Fibroblast of skin of back (primary cell): ENCODE measurements around the gene GAGE12J. TPM values are rescaled to one million over a fixed set of nuclear protein-coding genes. Genes with fewer than 3 reads are reported as not detected.
"Not testable (repeated sequence)": the region's sequence is repeated elsewhere in the genome, so short reads cannot be mapped to it uniquely, and the experiment has no call there.

Source experiments
- DNase-seq: peaks from one replicate; pipeline ENCODE4 v3.0.0-alpha.2; 2013
- polyA plus RNA-seq, 2 experiments: library from polyadenylated mRNA; unstranded; fragments of 120-200 nt; gene quantifications; one replicate each; pipeline ENCODE4 v1.2.1, GENCODE V29; 2013; ENCODE audit not compliant: insufficient read length in 2 of 2

The GAGE12J gene, protein sequence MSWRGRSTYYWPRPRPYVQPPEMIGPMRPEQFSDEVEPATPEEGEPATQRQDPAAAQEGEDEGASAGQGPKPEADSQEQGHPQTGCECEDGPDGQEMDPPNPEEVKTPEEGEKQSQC
- polyA plus RNA-seq (2013, experiment 1 of 2; ENCODE audit: insufficient read length), result not detected
- not detected for polyA plus RNA-seq (2013, experiment 2 of 2; ENCODE audit: insufficient read length)

DNA sequence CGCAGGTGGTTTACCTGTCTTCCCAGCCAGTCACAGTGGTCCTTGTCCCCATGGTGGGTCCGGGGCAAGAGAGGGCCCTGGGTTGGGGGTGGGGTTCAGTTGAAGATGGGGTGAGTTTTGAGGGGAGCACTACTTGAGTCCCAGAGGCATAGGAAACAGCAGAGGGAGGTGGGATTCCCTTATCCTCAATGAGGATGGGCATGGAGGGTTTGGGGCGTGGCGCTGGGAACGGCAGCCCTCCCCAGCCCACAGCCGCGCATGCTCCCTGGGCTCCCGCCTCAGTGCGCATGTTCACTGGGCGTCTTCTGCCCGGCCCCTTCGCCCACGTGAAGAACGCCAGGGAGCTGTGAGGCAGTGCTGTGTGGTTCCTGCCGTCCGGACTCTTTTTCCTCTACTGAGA, at the start of gene GAGE12J:
GAGE12J (plus strand) TSS at position 301 of the 400 bp plus-strand sequence. CDS start 1,157 bp downstream, outside the sequence.
- DNase-seq, result not testable (repeated sequence)

DNA sequence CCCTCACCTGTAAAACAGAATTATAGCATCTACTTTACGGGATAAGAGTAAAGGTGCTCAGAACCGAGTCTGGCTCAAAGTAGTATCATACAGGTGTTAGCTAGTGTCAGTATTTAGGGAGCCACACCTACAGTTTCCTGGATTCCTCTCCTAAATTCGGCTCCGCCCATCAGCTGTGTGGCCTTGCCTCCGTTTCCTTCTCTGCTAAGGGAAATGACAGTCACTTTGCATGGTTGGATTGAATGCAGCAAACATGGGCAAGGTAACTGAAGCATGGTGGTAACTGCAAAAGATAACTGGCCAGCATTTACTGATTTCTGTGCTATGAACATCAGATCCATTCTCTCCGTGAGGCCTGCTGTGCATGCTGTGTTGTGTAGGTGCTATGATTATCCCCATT, 49.4 kb upstream of the GAGE12J start:
- DNase-seq, result no peak

DNA sequence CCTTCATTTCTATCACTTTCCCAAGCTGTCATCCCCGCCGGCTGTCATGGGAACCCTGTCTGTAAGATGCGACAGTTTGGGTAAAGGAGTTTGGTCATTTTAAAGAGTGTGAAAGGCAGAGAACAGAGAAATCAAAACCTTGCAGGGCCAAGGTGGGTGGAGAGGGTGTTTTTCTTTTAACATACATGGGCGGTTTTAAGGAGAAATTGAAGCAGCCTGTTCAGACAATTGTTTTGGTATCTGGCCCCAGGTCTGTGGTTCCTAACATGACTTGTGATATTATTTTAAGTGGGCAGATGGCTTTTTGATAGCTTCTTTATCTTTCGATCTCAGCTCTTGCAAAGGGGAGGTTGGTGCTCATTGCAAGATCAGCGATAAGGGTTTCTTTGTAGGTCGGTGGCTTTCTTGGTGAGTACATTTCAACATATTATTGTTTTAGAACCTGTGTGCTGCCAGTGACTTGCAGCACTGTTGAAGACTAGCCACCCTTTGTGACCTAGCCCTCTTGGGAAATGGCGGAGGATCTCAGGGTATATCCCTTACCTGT, 48.6 kb upstream of the GAGE12J start:
- no peak for DNase-seq

DNA sequence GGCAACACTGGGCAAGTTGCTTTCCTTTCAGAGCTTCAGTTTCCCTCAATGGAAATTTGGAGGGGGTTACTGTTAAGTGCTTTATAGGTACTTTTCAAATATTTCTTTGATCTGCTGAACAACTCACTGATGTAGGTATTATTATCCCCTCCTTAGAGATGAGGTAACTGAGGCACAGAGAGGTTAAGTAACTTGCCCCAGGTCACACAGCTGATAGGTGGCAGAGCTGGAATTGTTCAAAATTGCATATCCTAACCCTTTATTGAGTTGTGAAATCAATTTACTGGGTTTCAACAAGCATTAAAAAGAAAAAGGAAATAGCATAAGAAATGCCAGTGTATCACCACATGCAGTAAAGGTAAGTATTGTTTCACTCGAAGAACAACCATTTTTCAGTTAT, 45.6 kb upstream of the GAGE12J start:
- no peak for DNase-seq

DNA sequence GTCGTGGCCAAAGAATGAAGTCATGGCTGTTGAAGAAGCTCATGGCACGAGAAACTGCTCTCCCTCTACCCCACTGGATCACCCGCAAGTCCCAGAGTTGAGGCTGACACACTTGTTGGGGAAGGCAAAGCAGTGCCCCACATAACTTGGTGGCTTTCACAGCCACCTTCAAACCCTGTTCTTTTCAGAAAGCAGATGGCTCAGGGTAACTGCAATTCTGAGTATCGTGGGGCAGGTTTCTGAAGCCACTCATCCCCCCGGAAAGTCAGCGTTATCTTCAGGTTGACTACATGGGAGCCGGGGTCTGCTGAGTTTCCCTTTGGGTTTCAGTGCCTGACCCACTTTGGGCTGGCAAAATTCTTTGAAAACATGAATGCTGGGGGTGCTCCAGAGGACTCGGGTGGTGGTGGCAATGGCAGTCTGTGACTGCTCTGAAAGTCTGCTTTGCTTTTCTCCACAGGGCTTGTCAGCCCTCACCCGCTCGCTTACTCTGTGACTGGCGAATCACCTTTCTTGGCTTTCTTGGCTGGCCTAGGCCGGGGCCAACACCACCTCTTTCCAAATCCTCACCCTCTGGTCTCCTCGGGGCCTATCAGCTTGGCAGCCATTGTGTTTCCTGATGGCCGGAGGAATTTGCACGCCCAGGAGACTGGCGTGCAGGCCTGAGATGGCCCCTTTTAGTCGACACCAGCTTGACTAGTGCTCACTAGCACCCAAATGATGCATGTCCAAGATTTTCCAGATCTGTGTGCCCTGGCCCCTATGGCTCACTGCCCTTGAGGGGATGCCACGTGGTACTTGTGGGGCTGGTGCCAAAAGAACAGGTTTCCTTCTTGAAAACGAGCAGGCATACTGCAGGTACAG, 44.9 kb upstream of the GAGE12J start:
- DNase-seq, result no peak

DNA sequence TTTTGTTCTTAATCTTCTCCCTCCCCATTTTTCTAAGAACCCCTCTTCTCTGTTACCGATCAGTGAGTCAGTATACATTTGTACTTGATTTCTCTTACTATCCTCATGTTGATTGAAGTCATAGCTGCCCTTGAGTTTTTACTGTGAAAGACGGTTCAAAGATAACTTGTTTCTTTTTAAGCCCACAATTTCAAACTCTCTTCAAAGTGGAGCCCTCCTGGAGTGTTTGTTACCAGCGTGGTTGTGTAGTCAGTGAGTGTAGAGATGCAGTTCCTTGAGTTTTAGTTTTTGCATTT, 44.4 kb upstream of the GAGE12J start:
- DNase-seq, result no peak

DNA sequence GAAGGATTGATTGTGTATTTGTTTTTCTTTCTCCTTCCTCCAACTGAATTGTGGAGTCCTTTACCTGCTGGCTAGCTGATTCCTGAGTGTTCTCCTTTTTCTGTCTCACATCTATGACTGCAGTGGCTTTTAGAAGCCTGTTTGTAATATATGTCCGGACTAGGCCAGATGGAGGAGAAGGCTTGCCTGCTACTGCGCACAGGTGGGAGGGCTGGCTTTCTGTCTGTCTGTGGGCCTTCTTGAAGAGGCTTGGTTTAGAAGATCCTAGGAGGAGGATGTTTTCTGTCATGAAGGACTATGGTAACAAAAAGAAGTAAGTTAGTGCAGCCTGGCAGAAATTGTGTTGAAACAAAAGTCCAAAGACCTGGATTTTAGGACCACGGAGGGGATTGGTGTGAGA, 43.8 kb upstream of the GAGE12J start:
- no peak for DNase-seq

DNA sequence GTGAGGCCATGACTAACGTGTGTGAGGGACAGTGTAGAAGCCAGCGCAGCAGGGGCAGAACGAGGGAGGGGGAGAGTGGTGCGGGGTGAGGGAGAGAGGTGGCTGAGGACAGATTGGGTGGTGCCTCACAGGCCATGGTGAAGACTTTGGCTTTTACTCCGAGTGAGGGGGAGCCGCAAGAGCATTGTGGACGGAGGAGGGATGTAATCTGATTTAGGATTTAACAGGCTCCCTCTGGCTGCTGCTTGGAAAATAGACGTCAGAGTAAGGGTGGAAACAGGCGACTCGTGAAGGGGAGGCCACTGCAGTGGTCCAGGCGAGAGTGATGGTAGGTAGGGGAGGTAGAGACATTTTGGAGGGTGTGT, 39.2 kb upstream of the GAGE12J start:
- DNase-seq, result peak; percentile 15

DNA sequence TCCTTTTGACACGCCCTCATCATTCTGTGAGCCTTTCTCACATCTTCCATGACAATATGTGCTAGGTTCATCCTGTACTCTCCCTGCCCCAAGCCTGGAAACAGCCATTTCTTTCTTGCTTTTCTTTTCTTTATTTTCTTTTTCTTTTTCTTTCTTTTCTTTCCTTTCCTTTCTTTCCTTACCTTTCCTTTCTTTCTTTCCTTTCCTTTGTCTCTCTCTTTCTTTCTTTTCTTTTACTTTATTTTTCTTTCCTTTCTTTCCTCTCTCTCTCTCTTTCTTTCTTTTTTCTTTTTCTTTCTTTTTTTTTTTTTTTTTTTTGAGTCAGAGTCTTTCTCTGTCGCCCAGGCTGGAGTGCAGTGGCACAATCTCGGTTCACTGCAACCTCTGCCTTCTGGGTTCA, 37.6 kb upstream of the GAGE12J start:
- no peak for DNase-seq

DNA sequence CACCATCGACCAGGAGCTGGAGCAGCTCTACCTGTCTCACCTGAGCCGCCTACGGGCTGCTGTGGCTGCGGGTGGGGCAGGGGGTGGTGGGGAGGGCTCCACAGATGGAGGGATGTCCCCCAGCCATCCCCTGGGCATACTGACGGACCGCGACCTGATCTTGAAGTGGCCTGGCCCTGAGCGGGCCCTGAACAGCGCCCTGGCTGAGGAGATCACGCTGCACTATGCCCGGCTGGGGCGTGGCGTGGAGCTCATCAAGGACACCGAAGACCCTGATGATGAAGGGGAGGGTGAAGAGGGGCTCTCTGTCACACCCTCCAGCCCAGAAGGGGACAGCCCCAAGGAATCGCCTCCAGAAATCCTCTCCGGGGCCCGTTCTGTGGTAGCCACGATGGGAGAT, 35.7 kb upstream of the GAGE12J start:
- no peak for DNase-seq

DNA sequence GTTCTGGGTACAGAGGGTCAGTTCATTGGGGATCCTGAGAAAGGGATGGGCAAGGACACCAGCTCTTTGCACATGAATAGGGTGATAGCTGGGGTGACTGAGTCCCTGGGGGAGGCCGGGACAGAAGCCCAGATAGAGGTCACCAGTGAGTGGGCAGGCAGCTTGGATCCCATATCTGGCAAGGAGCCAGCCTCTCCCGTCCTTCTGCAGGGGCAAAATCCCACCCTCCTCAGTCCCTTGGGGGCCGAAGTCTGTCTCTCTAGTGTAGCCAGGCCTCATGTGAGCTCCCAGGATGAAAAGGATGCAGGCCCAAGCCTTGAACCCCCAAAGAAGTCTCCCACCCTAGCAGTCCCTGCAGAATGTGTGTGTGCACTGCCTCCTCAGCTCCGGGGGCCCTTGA, 35.3 kb upstream of the GAGE12J start:
- no peak for DNase-seq

DNA sequence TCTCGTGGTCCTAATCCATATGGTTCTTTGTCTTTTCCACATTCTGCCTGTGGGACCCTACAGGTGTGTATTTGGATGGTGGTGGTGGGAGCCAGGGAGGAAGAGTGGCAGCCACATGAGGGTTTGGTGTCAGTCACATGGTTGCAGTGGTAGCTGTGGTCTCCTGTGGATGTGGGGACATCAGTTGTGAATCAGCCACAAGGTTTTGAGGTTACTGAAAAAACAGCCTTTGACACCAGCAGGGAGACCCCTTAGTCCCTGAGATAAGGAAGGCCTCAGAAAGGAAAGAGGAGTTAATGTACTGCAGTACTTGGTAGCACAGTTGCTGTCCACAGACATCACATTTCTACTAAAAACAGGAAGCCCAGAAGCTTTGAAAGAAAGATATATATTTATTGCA, 34.2 kb upstream of the GAGE12J start:
- no peak for DNase-seq

DNA sequence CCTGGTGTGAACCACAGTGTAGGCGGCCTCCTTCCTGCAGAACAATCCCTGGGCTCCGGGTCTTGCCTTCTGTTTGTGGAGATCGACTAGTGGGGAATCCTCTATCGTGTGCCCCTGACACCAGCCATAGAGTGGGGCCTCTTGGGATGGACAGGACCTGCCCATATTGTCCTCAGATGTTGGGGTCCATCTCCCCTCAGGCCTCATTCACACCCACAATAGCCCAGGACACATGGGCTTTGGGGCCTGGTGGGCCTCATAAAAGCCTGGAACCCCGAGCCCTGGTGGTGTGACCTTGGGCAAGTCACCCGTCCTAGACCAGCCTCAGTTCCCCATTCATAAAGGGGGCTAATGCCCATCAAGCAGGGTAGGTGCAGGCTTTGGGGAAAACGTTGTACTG, 31.6 kb upstream of the GAGE12J start:
- DNase-seq, result no peak

DNA sequence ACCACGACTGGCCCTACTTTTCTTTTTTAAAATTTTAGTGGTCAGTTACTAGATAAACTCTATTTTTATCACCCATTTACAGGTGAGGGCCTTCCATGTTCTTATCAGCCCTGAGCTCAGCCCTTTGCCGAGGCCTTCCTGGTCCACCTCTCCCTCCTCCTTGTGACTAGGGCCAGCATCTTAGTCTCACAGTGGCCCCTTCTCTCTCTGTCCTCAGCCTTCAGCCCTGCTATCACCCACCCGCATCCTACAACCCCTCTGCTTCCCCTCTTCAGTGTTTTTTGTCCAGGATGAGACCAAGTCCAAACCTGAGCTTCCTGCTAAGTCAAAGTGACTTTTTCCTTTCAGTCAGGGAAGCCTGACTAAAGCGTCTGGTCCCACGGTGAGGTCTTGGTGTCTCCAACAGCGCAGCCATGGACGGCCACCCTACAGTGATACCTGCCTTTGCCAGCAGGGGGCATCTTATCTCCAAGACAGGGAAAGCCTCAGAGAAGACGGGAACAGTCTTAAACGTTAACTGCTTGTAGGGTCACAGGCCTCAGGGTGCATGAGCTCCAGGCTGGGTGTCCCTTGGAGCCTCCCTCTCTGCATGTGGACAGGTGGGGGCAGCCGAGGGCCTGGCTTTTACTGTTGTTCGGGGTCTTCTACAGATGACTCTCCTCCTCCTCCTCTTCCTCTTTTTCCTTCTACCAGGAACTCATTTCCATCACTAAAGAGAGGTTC, 30.1 kb upstream of the GAGE12J start:
- peak; percentile 42 for DNase-seq

DNA sequence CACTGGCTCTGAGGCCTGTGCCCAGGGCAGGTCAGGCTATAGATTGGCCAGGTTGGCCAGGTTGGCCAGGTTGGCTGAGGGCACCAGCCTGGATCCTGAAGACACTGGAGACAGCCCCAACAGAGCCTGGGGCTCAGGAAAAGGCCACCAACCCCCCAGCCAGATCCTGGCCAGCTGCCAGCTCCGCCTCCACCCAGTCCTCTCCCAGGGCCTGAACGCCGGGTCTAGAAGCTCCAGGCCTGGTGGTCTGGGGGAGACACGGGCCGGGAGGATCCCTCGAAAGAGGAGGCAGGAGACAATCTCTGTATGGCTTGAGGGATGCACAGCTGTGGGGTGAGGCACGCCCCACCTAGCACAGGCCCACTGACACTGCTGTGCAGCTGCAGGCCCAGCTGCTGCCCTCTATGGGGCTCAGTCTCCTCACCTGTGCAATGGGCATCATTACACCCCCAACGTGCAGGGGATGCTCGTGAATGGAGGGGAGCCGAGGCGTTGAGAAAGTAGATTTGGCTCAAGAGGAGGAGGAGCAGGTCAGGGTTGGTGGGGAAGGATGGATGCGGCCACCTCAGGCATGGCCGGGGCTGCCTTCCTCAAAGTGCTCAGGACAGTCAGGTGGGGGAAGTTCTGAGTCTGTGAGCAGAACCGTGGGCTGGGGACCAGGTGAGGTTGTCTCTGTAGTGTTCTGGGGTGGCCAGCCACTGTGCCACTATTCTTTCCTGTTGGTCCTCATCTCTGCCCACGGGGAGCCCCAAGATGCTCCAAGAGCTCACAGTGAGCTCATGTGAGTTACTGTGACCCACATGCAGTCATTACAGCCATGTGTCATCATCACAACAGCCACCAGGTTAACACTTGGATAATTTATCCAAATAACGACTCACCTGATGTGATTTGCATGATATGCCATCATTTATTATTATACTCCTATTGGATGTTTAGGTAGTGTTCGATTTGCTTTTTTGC, 29.2 kb upstream of the GAGE12J start:
- DNase-seq, result no peak

DNA sequence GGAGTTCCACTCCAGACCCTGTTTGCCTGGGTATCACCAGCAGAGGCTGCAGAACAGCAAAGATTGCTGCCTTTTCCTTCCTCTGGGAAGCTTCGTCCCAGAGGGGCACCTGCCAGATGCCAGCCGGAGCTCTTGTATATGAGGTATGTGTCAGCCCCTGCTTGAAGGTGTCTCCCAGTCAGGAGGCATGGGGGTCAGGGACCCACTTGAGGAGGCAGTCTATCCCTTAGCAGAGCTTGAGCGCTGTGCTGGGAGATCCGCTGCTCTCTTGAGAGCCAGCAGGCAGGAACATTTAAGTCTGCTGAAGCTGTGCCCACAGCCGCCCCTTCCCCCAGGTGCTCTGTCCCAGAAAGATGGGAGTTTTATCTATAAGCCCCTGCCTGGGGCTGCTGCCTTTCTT, 22.5 kb upstream of the GAGE12J start:
- not testable (repeated sequence) for DNase-seq

DNA sequence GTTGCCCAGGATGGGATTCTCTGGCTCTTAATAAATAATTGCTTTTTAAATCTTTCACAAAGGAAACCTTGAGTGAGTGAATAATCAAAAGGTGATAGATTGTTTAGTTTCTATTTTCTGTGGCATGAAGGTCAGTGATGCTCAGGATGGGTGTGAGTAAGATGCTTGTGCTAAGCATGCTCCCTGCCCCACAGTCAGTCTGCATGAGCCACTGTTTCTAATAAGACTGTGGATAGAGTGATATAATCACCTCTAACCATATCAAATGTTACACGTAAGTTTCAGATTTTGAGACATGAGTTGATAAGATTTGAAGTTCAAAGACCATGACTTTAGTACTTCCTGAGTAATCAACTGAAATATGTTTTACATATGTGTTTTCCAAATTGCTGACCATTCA, 21.1 kb upstream of the GAGE12J start:
- no peak for DNase-seq

DNA sequence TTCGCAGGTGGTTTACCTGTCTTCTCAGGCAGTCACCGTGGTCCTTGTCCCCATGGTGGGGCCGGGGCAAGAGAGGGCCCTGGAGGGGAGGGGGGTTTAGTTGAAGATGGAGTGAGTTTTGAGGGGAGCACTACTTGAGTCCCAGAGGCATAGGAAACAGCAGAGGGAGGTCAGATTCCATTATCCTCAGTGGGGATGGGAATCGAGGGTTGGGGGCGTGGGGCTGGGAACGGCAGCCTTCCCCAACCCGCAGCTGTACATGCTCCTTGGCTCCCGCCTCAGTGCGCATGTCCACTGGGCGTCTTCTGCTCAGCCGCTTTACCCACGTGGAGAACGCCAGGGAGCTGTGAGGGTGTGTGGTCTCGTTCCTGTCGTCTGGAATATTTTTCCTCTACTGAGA, 18.5 kb upstream of the GAGE12J start, which contains the start of gene GAGE10:
GAGE10 (plus strand) TSS at position 301 of the 400 bp plus-strand sequence. CDS start 1,214 bp downstream, outside the sequence.
- DNase-seq, result no peak

DNA sequence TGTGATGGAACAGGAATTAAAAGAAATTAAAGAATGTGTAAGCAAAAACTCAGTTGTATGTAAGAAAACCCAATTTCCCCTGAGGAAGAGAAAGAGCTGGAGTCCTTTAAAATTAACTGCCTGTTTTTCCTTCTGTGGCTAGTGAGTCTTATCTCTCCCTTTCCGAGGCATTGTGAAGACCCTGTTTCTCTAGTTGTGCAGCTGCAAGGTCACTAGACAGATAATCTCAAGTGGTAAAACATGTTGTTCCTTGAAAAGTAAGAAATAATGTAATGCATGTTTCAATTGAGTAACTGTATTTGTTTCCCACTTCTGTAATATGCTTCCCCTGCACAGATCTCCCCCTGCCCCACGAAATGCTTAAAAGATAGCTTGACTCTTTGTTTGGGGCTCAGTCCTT, 14.1 kb upstream of the GAGE12J start:
- DNase-seq, result not testable (repeated sequence)

DNA sequence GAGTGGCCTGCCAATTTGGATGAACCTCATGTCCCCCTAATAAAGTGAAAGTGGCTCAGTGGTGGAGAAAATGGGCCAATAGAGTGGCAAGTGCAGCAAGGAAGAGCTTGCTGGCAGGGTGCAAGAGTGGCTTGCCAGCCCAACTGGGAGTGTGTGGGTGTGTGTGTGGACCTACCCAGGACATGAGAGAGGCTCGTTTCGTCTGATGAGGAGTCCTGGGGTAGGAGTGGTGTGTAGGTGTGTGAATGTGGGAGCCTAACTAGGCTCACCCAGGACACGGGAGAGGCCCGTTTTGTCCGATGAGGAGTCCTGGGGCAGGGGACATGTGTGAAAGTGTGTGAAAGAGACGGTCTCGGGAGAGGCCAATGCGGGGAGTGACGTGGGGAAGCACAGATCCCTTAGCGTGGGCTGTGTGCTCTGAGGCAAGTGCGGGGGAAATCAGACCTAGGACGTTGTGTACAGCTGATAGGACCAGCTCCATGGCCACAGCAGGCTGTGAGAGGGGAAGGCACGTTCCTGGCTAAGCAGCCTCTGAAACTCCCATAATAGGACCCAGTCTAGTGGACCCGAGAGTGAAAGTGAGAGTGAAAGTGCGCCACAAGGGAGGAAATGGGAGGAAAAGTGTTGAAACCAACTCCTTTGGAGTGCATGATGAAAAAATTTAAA, 13.1 kb upstream of the GAGE12J start:
- peak; percentile 6 for DNase-seq

DNA sequence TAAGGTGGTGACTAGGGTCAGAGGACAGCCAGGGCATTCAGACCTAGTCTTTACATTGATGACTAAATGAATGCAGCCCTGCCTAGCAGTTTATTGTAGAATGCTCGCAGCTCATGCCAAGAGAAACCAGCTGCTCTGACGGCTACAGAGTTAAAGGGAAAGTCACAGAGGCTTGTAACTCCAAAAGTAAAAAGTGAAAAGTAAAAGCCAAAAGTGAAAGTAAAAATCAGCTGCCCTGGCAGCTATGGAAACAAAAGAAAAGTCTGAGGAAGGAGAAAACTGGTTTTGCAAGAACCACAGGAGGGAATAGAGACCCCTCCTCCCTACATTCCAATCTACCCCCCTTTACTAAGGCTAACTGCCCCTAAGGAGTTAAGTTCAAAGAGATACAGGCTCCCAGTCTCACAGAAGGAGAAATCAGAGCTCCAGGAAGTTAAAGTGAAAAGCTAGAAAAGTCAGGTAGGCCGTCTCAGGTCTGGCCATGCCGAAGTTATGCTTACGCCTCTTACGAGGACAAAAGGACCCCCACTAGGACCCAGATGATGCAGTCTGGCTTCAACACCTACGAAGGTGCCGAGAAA, 12.3 kb upstream of the GAGE12J start:
- DNase-seq, result peak; percentile 20
